ENCODE measurements around the gene UNC5B.
"Not testable (repeated sequence)": the region's sequence is repeated elsewhere in the genome, so short reads cannot be mapped to it uniquely, and the experiment has no call there.

UNC5B gene

DNA sequence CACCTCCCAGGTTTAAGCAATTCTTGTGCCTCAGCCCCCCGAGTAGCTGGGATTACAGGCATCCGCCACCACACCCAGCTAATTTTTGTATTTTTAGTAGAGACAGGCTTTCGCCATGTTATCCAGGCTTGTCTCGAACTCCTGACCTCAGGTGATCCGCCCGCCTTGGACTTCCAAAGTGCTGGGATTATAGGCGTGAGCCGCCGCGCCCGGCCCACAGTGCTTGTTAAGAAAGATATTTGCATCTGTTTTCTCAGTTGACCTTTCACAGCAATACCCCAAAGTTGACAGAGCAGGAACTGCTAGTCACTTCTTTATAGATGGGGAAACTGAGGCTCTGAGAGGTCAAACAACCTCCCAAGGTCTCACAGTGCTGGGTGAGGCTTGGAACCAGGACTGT lies 60.6 kb downstream of the UNC5B start:
- H3K27me3 ChIP-seq (ENCODE audit: control insufficient read depth, insufficient read depth, low read length); H3K4me3 ChIP-seq (ENCODE audit: low read depth, low read length); H3K9ac ChIP-seq (ENCODE audit: low read length); H3K9me3 ChIP-seq (ENCODE audit: control insufficient read depth, insufficient read depth, low read depth, low read length); H3K27ac ChIP-seq (ENCODE audit: low read depth, low read length); H3K36me3 ChIP-seq (ENCODE audit: control insufficient read depth, insufficient read depth, low read length): not testable (repeated sequence)
- peaks cover 36% of the 10 kb centered on the region for H3K4me1 ChIP-seq (ENCODE audit: control insufficient read depth, insufficient read depth, low read length)

DNA sequence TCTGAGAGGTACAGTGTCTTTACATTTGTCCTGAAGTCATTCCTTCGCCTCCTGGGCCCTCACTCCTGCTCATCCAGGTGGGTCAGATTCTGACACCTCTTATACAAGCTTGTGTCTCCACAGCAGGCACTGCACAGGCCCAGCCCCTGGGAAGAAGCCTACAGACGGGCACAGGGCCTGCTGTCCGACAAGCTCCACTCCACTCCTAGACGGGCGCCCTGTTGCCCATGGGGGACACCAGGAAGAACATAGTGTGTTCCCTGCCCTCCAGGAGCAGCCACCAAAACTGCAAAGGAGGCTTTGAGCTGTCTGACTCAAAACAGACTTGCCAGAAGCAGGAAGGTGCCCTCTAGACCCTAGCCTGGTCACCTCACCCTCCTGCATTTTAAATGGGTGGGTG lies 61.1 kb downstream of the UNC5B start:
- Histone ChIP-seq H3K4me3 (ENCODE audit: low read depth, low read length) (no peak overlapping the region), H3K27me3 (ENCODE audit: control insufficient read depth, insufficient read depth, low read length) (no peaks in the 10 kb centered on the region), H3K4me1 (ENCODE audit: control insufficient read depth, insufficient read depth, low read length) (peaks cover 40% of the 10 kb centered on the region), H3K9me3 (ENCODE audit: control insufficient read depth, insufficient read depth, low read depth, low read length) (no peaks in the 10 kb centered on the region), H3K36me3 (ENCODE audit: control insufficient read depth, insufficient read depth, low read length) (no peaks in the 10 kb centered on the region), H3K27ac (ENCODE audit: low read depth, low read length) (no peak overlapping the region), H3K9ac (ENCODE audit: low read length) (no peak overlapping the region)

DNA sequence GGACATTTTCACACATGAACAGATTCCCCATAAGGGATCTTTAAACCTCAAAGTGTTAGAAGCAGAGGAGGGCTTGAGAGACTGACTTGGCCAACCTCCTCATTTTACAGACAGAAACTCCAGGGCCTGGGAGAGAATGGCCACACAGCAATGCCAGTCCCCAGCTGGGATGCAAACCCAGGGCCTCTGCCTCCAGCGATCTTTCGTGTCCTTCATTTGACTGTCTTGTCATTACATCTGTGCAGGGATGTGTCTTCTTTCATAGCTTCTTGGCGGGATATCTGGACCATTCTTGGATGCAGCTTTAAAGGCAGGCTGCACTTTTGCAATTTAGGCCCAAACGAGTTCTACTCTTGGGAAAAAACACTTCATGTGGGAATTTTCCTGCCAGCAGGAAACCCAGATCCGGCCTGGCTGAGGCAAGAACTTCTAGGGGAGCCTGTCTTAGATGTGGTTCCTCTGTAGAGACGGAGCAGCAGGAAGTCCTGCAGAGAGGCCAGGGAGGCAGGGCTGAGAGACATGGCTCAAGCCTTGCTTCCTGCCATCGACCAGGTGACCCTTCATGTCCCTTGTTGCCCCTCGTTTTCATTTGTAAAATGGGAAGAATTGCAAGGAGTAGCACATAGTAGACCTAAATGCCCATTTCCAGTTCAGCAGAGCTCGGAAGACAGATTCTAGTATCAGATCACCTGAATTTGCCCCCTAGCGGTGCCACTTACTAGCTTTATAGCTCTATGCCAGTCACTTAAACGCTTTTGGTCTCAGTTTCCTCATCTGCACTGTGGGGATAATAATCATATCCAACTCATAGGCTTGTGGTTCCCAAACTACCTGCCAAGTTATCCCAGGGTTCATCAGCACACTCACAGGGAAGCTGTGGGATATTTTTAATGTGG lies 62.8 kb downstream of the UNC5B start:
- peaks cover 40% of the 10 kb centered on the region for H3K4me1 ChIP-seq (ENCODE audit: control insufficient read depth, insufficient read depth, low read length)
- H3K9me3 ChIP-seq (ENCODE audit: control insufficient read depth, insufficient read depth, low read depth, low read length): no peaks in the 10 kb centered on the region
- no peaks in the 10 kb centered on the region for H3K36me3 ChIP-seq (ENCODE audit: control insufficient read depth, insufficient read depth, low read length)
- no peaks in the 10 kb centered on the region for H3K27me3 ChIP-seq (ENCODE audit: control insufficient read depth, insufficient read depth, low read length)
- H3K9ac ChIP-seq (ENCODE audit: low read length): no peak overlapping the region
- no peak overlapping the region for H3K4me3 ChIP-seq (ENCODE audit: low read depth, low read length)
- H3K27ac ChIP-seq (ENCODE audit: low read depth, low read length): no peak overlapping the region

DNA sequence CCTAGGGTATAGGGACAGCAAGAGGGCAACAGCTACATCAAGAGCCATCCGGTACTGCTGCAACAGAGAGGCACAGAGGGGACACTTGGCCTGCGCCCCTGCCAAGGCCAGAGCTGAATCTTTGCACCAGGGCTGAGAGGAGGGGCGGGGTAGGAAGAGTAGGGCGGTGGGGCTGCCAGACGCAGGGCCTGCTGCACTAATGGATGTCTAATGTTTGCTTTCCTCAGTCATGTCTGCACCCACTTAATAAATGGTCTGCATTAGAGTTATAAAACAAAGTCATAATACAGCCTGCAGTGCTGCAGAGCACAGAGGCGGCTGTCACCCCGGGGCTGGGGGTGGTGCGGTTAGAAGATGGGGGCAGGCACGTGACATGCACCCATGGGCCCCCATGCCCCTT lies 64.5 kb downstream of the UNC5B start:
- Histone ChIP-seq H3K4me3 (ENCODE audit: low read depth, low read length) (no peak overlapping the region), H3K4me1 (ENCODE audit: control insufficient read depth, insufficient read depth, low read length) (peaks cover 25% of the 10 kb centered on the region), H3K36me3 (ENCODE audit: control insufficient read depth, insufficient read depth, low read length) (0 out of 2 replicates have a peak, but pooled peaks cover 4% of the 10 kb centered on the region), H3K27ac (ENCODE audit: low read depth, low read length) (no peak overlapping the region), H3K9me3 (ENCODE audit: control insufficient read depth, insufficient read depth, low read depth, low read length) (no peaks in the 10 kb centered on the region), H3K27me3 (ENCODE audit: control insufficient read depth, insufficient read depth, low read length) (no peaks in the 10 kb centered on the region), H3K9ac (ENCODE audit: low read length) (no peak overlapping the region)

DNA sequence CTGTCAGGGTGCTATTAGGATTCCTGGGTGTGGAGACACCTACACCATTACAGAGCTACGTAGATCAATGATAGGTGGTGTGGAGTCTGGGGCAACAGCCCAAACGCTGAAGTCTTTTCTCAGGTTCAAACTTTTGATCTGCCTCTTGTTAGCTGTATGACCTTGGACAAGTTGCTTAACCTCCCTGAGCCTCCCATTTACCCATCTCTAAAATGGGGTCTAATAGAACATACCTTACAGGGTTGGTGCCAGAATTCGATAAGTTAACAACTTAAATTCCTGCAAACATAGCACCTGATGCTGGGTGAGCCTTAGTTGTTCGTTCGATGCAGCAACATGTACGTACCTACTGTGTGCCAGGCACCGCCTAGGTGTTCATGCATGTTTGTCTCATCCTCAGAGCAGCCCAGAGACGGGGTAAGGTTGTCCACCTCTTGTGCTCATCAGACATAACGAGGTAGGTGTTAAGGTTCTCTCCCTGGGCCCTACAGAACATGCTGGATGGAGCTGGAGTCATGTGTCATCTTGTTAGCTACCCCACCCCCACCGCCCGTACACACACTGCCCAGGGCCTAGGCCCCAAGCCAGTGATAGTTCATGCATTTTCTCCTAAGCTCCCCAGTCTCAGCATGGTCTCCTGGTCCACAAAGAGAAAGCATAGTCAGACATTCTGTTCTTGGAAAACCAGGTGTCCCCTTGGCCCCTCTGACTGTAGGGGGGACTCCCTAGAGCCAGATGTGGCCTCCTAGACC lies 65.7 kb downstream of the UNC5B start:
- Histone ChIP-seq H3K27ac (ENCODE audit: low read depth, low read length) (no peak overlapping the region), H3K4me1 (ENCODE audit: control insufficient read depth, insufficient read depth, low read length) (peaks cover 20% of the 10 kb centered on the region), H3K9ac (ENCODE audit: low read length) (no peak overlapping the region)

DNA sequence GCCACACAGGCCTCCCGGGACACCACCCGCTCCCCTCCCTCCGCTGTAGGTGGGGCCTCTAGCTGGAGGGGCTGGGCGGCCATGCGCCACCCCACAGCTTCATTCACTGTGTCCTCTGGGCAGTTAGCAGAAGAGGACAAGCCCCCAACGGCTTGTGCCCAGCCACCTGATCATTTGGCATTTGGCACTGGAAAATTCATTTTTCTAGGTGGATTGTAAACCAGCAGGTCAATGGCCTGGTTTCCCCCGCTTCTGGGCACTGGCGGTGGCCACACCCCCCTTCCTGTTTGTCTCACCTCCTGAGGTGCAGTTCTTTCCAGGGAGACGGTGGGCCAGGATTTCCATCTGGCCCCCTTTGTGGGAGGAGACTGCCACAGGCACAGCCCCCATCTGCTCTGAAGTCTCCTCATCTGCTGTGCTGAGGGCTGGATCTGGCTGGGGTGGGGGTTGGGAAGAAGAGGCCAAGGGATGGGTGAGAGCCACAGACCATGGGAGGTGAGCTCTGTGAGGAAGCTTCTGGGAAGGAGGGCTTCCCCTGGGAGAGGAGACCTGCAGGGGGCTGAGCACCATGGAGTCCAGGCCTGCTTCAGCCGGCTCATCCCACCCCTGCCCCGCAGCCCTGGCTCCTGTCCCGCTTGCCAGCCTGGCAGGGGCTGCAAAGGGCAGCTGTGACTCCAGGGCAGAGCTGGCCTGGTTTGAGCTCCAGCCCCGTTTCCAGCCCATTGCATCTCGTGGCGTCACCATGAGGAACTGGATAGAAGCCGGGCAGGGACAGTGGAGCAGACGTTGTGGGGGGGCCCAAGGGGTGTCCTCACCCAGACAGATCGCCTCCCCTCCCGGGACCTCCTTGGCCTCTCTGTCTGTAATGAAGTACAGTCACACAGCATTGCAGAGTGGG lies 66.6 kb downstream of the UNC5B start:
- Histone ChIP-seq H3K27ac (ENCODE audit: low read depth, low read length) (no peak overlapping the region), H3K9me3 (ENCODE audit: control insufficient read depth, insufficient read depth, low read depth, low read length) (no peaks in the 10 kb centered on the region), H3K27me3 (ENCODE audit: control insufficient read depth, insufficient read depth, low read length) (no peaks in the 10 kb centered on the region), H3K9ac (ENCODE audit: low read length) (no peak overlapping the region), H3K4me3 (ENCODE audit: low read depth, low read length) (no peak overlapping the region), H3K36me3 (ENCODE audit: control insufficient read depth, insufficient read depth, low read length) (peaks cover 18% of the 10 kb centered on the region), H3K4me1 (ENCODE audit: control insufficient read depth, insufficient read depth, low read length) (peaks cover 20% of the 10 kb centered on the region)

More for the DNA sequence above, 65.7 kb downstream of the UNC5B start:
- Histone ChIP-seq H3K36me3 (ENCODE audit: control insufficient read depth, insufficient read depth, low read length) (peaks cover 12% of the 10 kb centered on the region), H3K4me3 (ENCODE audit: low read depth, low read length) (no peak overlapping the region), H3K27me3 (ENCODE audit: control insufficient read depth, insufficient read depth, low read length) (no peaks in the 10 kb centered on the region), H3K9me3 (ENCODE audit: control insufficient read depth, insufficient read depth, low read depth, low read length) (no peaks in the 10 kb centered on the region)

DNA sequence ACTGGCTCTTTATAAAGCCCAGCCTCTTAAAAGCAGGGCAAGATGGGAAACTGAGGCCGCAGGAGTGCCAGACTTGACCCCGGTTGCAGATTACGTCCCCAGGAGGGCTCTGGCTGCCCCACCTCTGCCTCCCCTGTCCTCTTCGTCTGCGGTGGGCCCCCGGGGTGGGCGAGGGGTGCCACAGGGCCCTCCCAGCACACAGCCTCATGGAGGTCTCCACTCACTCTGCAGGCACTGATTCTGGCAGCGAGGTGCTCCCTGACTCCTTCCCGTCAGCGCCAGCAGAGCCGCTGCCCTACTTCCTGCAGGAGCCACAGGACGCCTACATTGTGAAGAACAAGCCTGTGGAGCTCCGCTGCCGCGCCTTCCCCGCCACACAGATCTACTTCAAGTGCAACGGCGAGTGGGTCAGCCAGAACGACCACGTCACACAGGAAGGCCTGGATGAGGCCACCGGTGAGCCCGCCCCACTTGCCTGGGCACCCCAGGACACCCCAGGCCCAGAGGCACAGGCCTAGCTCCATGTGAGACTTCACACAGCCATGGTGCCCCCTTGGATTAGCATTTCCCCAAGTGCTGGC lies 67.3 kb downstream of the UNC5B start:
- Histone ChIP-seq H3K9me3 (ENCODE audit: control insufficient read depth, insufficient read depth, low read depth, low read length) (no peaks in the 10 kb centered on the region), H3K36me3 (ENCODE audit: control insufficient read depth, insufficient read depth, low read length) (peaks cover 21% of the 10 kb centered on the region), H3K27ac (ENCODE audit: low read depth, low read length) (no peak overlapping the region), H3K9ac (ENCODE audit: low read length) (no peak overlapping the region), H3K27me3 (ENCODE audit: control insufficient read depth, insufficient read depth, low read length) (no peaks in the 10 kb centered on the region), H3K4me1 (ENCODE audit: control insufficient read depth, insufficient read depth, low read length) (peaks cover 20% of the 10 kb centered on the region), H3K4me3 (ENCODE audit: low read depth, low read length) (no peak overlapping the region)

DNA sequence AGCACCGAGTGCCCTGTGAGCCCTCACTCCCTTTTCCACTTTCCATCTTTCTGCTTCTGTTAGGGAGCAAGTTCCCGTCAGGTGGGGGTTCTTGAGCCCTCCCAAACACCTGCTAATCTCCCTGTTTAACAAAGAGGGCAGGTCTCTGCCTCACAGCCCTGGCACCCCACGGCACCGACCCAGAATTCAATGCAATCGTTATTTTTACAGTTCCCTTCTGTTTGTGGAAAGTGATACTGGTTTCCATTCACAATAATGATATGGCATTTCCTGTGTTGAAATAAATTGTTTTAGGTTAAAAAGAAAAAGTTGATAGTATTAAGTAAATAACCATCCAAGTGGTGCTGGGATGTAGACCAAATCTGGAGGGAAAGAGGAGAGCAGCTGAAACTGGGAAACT lies 67.8 kb downstream of the UNC5B start:
- no peaks in the 10 kb centered on the region for H3K9me3 ChIP-seq (ENCODE audit: control insufficient read depth, insufficient read depth, low read depth, low read length)
- no peaks in the 10 kb centered on the region for H3K27me3 ChIP-seq (ENCODE audit: control insufficient read depth, insufficient read depth, low read length)
- H3K27ac ChIP-seq (ENCODE audit: low read depth, low read length): no peak overlapping the region
- no peak overlapping the region for H3K4me3 ChIP-seq (ENCODE audit: low read depth, low read length)
- H3K9ac ChIP-seq (ENCODE audit: low read length): no peak overlapping the region
- H3K4me1 ChIP-seq (ENCODE audit: control insufficient read depth, insufficient read depth, low read length): peaks cover 20% of the 10 kb centered on the region
- H3K36me3 ChIP-seq (ENCODE audit: control insufficient read depth, insufficient read depth, low read length): peaks cover 22% of the 10 kb centered on the region

DNA sequence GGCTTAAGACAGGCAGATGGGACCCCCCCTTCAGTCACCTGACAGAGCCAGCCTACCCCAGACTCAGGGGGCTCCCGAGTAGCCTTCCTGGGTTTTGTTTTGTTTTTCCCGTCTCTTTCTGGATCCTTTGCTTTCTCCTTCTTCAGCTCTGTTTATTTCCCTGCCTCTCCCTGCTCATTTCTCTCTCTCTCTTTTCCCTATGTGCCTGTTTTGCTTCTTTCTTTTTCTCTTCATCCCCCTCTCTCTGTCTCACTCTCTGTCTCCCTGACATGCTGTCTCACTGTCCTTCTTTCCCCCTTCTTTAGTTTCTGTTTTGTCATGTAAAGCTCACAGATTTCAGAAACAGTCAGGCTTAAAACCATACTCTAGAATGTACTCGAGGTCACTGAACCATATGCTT lies 68.5 kb downstream of the UNC5B start:
- Histone ChIP-seq H3K36me3 (ENCODE audit: control insufficient read depth, insufficient read depth, low read length) (peaks cover 28% of the 10 kb centered on the region), H3K4me1 (ENCODE audit: control insufficient read depth, insufficient read depth, low read length) (peaks cover 20% of the 10 kb centered on the region), H3K27me3 (ENCODE audit: control insufficient read depth, insufficient read depth, low read length) (no peaks in the 10 kb centered on the region), H3K27ac (ENCODE audit: low read depth, low read length) (no peak overlapping the region), H3K9ac (ENCODE audit: low read length) (no peak overlapping the region), H3K4me3 (ENCODE audit: low read depth, low read length) (no peak overlapping the region), H3K9me3 (ENCODE audit: control insufficient read depth, insufficient read depth, low read depth, low read length) (no peaks in the 10 kb centered on the region)

DNA sequence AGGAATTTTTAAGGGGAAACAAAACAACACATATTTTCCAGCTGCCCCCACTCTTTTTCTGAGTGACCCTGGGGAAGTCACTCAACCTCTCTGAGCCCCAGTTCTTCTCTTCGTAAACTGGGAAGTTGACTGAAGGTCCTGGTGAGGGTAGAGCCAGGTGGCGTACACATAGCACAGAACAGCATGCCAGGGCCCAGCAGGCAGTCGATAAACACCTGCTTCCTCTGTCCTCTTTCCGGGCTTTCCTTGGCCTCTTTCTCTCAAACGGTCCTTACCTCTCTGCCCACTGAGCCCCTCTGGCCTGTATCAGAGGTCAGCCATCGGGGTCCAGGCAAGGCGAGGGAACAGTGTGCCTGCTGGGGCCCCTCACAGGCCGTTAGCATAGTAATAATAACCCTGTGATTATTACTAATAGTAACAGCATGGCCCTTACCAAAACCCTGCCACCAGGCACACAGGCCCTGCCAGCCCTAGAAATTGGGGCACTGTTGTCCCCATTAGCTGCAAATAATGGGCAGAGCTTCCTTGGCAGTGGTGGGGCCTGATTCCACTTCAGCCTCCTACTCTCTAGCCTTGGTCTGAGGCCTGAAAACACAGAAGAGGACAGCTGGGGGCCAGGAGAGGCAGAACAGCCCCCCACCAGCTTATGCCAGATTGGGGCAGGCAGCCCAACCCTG lies 69.4 kb downstream of the UNC5B start:
- H3K27ac ChIP-seq (ENCODE audit: low read depth, low read length): no peak overlapping the region
- H3K36me3 ChIP-seq (ENCODE audit: control insufficient read depth, insufficient read depth, low read length): peaks cover 37% of the 10 kb centered on the region
- no peaks in the 10 kb centered on the region for H3K9me3 ChIP-seq (ENCODE audit: control insufficient read depth, insufficient read depth, low read depth, low read length)
- H3K4me1 ChIP-seq (ENCODE audit: control insufficient read depth, insufficient read depth, low read length): peaks cover 20% of the 10 kb centered on the region
- H3K27me3 ChIP-seq (ENCODE audit: control insufficient read depth, insufficient read depth, low read length): no peaks in the 10 kb centered on the region
- H3K9ac ChIP-seq (ENCODE audit: low read length): no peak overlapping the region
- no peak overlapping the region for H3K4me3 ChIP-seq (ENCODE audit: low read depth, low read length)

Data from HUES6 (cell line).